ENCODE data around the gene RPLP2.

DNA sequence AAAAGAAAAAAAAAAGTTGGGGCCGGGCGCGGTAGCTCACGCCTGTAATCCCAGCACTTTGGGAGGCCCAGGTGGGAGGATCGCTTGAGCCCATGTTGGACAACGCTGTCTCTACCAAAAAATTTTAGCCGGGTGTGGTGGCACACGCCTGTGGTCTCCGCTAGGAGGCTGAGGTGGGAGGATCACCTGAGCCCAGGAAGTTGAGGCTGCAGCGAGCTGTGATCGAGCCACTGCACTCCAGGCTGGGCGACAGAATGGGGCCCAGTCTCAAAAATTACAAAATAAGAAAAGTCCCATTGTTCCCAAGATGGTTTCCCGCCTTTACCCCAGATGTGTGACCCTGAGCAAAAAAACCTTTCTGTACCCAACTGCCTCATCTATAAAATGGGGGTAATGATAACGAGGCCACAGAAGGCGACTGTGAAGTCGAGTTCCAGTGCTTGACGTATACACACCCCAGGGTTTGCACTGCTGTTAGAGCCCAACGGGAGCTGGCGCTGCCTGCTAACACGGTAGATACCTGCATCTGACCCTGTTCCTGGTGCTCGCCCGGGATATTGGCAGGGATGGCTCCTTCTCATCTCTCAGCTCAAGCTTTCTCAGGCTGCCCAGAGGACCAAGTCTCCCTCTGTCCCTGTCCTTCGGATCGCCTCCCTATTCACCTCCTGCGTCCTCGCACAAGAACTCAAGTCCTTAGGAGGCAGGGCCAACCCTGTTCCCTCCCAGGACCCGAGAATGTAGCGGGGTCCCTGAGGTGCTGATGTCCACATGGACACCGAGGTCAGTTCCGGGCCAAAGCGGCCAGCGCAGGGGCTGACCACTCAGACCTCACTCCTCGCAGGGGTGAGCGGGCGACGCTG is 1.1 kb upstream of the RPLP2 start:
- TF ChIP-seq, protein P1, sequence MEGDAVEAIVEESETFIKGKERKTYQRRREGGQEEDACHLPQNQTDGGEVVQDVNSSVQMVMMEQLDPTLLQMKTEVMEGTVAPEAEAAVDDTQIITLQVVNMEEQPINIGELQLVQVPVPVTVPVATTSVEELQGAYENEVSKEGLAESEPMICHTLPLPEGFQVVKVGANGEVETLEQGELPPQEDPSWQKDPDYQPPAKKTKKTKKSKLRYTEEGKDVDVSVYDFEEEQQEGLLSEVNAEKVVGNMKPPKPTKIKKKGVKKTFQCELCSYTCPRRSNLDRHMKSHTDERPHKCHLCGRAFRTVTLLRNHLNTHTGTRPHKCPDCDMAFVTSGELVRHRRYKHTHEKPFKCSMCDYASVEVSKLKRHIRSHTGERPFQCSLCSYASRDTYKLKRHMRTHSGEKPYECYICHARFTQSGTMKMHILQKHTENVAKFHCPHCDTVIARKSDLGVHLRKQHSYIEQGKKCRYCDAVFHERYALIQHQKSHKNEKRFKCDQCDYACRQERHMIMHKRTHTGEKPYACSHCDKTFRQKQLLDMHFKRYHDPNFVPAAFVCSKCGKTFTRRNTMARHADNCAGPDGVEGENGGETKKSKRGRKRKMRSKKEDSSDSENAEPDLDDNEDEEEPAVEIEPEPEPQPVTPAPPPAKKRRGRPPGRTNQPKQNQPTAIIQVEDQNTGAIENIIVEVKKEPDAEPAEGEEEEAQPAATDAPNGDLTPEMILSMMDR (IDR thresholded peaks at IDR 0.05) = no peak
- TF ChIP-seq TEAD4 (CRISPR knock-in tag; IDR thresholded peaks at IDR 0.05) (no peak), JUN (CRISPR knock-in tag; IDR thresholded peaks at IDR 0.05) (no peak), ESRRA (CRISPR knock-in tag; IDR thresholded peaks at IDR 0.05; ENCODE audit: borderline replicate concordance) (no peak), TP53 (CRISPR knock-in tag; IDR thresholded peaks at IDR 0.05) (no peak), E2F4 (CRISPR knock-in tag; IDR thresholded peaks at IDR 0.05; ENCODE audit: borderline replicate concordance, low read depth) (no peak), ETV6 (CRISPR knock-in tag; IDR thresholded peaks at IDR 0.05) (no peak), SMAD3 (CRISPR knock-in tag; IDR thresholded peaks at IDR 0.05; ENCODE audit: borderline replicate concordance) (peak; percentile 84; the same call in 1 of the 2 replicates), NFYB (CRISPR knock-in tag; conservative IDR thresholded peaks at IDR 0.05; ENCODE audit: low read depth) (no peak), KAT7 (CRISPR knock-in tag; IDR thresholded peaks at IDR 0.05; ENCODE audit: borderline replicate concordance) (no peak), PRDM15 (CRISPR knock-in tag; IDR thresholded peaks at IDR 0.05) (no peak)
- TF ChIP-seq, protein P2, sequence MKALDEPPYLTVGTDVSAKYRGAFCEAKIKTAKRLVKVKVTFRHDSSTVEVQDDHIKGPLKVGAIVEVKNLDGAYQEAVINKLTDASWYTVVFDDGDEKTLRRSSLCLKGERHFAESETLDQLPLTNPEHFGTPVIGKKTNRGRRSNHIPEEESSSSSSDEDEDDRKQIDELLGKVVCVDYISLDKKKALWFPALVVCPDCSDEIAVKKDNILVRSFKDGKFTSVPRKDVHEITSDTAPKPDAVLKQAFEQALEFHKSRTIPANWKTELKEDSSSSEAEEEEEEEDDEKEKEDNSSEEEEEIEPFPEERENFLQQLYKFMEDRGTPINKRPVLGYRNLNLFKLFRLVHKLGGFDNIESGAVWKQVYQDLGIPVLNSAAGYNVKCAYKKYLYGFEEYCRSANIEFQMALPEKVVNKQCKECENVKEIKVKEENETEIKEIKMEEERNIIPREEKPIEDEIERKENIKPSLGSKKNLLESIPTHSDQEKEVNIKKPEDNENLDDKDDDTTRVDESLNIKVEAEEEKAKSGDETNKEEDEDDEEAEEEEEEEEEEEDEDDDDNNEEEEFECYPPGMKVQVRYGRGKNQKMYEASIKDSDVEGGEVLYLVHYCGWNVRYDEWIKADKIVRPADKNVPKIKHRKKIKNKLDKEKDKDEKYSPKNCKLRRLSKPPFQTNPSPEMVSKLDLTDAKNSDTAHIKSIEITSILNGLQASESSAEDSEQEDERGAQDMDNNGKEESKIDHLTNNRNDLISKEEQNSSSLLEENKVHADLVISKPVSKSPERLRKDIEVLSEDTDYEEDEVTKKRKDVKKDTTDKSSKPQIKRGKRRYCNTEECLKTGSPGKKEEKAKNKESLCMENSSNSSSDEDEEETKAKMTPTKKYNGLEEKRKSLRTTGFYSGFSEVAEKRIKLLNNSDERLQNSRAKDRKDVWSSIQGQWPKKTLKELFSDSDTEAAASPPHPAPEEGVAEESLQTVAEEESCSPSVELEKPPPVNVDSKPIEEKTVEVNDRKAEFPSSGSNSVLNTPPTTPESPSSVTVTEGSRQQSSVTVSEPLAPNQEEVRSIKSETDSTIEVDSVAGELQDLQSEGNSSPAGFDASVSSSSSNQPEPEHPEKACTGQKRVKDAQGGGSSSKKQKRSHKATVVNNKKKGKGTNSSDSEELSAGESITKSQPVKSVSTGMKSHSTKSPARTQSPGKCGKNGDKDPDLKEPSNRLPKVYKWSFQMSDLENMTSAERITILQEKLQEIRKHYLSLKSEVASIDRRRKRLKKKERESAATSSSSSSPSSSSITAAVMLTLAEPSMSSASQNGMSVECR (CRISPR knock-in tag; IDR thresholded peaks at IDR 0.05; ENCODE audit: borderline replicate concordance) = no peak
- TF ChIP-seq, protein P3, sequence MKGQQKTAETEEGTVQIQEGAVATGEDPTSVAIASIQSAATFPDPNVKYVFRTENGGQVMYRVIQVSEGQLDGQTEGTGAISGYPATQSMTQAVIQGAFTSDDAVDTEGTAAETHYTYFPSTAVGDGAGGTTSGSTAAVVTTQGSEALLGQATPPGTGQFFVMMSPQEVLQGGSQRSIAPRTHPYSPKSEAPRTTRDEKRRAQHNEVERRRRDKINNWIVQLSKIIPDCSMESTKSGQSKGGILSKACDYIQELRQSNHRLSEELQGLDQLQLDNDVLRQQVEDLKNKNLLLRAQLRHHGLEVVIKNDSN (CRISPR knock-in tag; IDR thresholded peaks at IDR 0.05) = no peak
- TF ChIP-seq, protein P4, sequence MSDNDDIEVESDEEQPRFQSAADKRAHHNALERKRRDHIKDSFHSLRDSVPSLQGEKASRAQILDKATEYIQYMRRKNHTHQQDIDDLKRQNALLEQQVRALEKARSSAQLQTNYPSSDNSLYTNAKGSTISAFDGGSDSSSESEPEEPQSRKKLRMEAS (CRISPR knock-in tag; IDR thresholded peaks at IDR 0.05) = no peak
